HUES48 (cell line): ENCODE data around the gene PLEKHA7.

Experiments used
- H3K27ac ChIP-seq: one replicate; pipeline ENCODE4 v1.7.0; 2013; ENCODE audit warnings: low read depth, low read length, inconsistent platforms
- H3K27me3 ChIP-seq: 2 replicates; pipeline ENCODE4 v1.6.1; 2013; ENCODE audit warnings: mild to moderate bottlenecking, low read length; ENCODE audit not compliant: control insufficient read depth, insufficient read depth
- H3K36me3 ChIP-seq: 2 replicates; pipeline ENCODE4 v1.6.1; 2013; ENCODE audit warnings: low read length; ENCODE audit not compliant: control insufficient read depth, insufficient read depth
- H3K4me1 ChIP-seq: 2 replicates; pipeline ENCODE4 v1.6.1; 2013; ENCODE audit warnings: mild to moderate bottlenecking, low read length; ENCODE audit not compliant: control insufficient read depth, insufficient read depth
- H3K4me3 ChIP-seq: 2 replicates; pipeline ENCODE4 v1.5.1; 2013; ENCODE audit warnings: mild to moderate bottlenecking, low read depth, low read length
- H3K9ac ChIP-seq: 2 replicates; pipeline ENCODE4 v1.6.1; 2013; ENCODE audit warnings: mild to moderate bottlenecking, low read depth, low read length, moderate library complexity
- H3K9me3 ChIP-seq: 2 replicates; pipeline ENCODE4 v1.6.1; 2013; ENCODE audit warnings: low read length; ENCODE audit not compliant: control insufficient read depth, insufficient read depth

The PLEKHA7 gene

GRCh38 chr11:16987205-16987568 is 27.0 kb downstream of the PLEKHA7 start:
- Histone ChIP-seq H3K27ac (no peak overlapping the region), H3K4me1 (peaks cover 30% of the 10 kb centered on the region), H3K27me3 (no peaks in the 10 kb centered on the region), H3K9ac (no peak overlapping the region), H3K36me3 (0 out of 2 replicates have a peak, but pooled peaks cover 3% of the 10 kb centered on the region), H3K4me3 (no peak overlapping the region; the same call in 1 of the 2 replicates), H3K9me3 (no peaks in the 10 kb centered on the region)

GRCh38 chr11:16986434-16987204 is 27.6 kb downstream of the PLEKHA7 start:
- Histone ChIP-seq H3K36me3 (0 out of 2 replicates have a peak, but pooled peaks cover under 1% of the 10 kb centered on the region), H3K27ac (no peak overlapping the region), H3K27me3 (no peaks in the 10 kb centered on the region), H3K4me3 (no peak overlapping the region; the same call in 1 of the 2 replicates), H3K9me3 (no peaks in the 10 kb centered on the region), H3K4me1 (peaks cover 36% of the 10 kb centered on the region), H3K9ac (no peak overlapping the region)

- no peaks in the 10 kb centered on the region for H3K9me3 ChIP-seq
- H3K27ac ChIP-seq = no peak overlapping the region
- H3K4me3 ChIP-seq = no peak overlapping the region
- no peaks in the 10 kb centered on the region for H3K27me3 ChIP-seq
- peaks cover 43% of the 10 kb centered on the region for H3K4me1 ChIP-seq
- H3K9ac ChIP-seq = no peak overlapping the region
- H3K36me3 ChIP-seq = no peaks in the 10 kb centered on the region
Observed at GRCh38 chr11:16985297-16985696, 28.9 kb downstream of the PLEKHA7 start.

- H3K27ac ChIP-seq = no peak overlapping the region
- H3K4me1 ChIP-seq = peaks cover 52% of the 10 kb centered on the region
- no peak overlapping the region for H3K9ac ChIP-seq
- no peaks in the 10 kb centered on the region for H3K27me3 ChIP-seq
- no peaks in the 10 kb centered on the region for H3K36me3 ChIP-seq
- H3K9me3 ChIP-seq = no peaks in the 10 kb centered on the region
- no peak overlapping the region for H3K4me3 ChIP-seq
Observed at GRCh38 chr11:16984229-16984628, 30.0 kb downstream of the PLEKHA7 start.

GRCh38 chr11:16982809-16983208 is 31.4 kb downstream of the PLEKHA7 start:
- no peak overlapping the region for H3K4me3 ChIP-seq
- no peak overlapping the region for H3K27ac ChIP-seq
- no peak overlapping the region for H3K9ac ChIP-seq
- H3K27me3 ChIP-seq = no peaks in the 10 kb centered on the region
- H3K36me3 ChIP-seq = no peaks in the 10 kb centered on the region
- no peaks in the 10 kb centered on the region for H3K9me3 ChIP-seq
- H3K4me1 ChIP-seq = peaks cover 58% of the 10 kb centered on the region

- no peaks in the 10 kb centered on the region for H3K36me3 ChIP-seq
- H3K9ac ChIP-seq = 0 out of 2 replicates have a peak overlapping the region, but pooled peaks have one; percentile 5
- H3K27me3 ChIP-seq = no peaks in the 10 kb centered on the region
- no peak overlapping the region for H3K4me3 ChIP-seq
- H3K9me3 ChIP-seq = no peaks in the 10 kb centered on the region
- H3K27ac ChIP-seq = peak overlapping the region; percentile 51
- H3K4me1 ChIP-seq = peaks cover 58% of the 10 kb centered on the region
Observed at GRCh38 chr11:16982256-16982671, 31.9 kb downstream of the PLEKHA7 start.

GRCh38 chr11:16981651-16982194 is 32.5 kb downstream of the PLEKHA7 start:
- Histone ChIP-seq H3K27ac (peak overlapping the region; percentile 51), H3K27me3 (no peaks in the 10 kb centered on the region), H3K4me3 (no peak overlapping the region), H3K4me1 (peaks cover 56% of the 10 kb centered on the region), H3K36me3 (no peaks in the 10 kb centered on the region), H3K9me3 (no peaks in the 10 kb centered on the region), H3K9ac (0 out of 2 replicates have a peak overlapping the region, but pooled peaks have one; percentile 5)

GRCh38 chr11:16979703-16980622 is 34.3 kb downstream of the PLEKHA7 start:
- H3K36me3 ChIP-seq = no peaks in the 10 kb centered on the region
- peaks cover 49% of the 10 kb centered on the region for H3K4me1 ChIP-seq
- H3K27ac ChIP-seq = no peak overlapping the region

GRCh38 chr11:16977994-16978315 is 36.3 kb downstream of the PLEKHA7 start:
- Histone ChIP-seq H3K4me1 (peaks cover 49% of the 10 kb centered on the region), H3K4me3 (no peak overlapping the region), H3K27me3 (no peaks in the 10 kb centered on the region), H3K36me3 (no peaks in the 10 kb centered on the region), H3K27ac (peak overlapping the region; percentile 75), H3K9me3 (no peaks in the 10 kb centered on the region), H3K9ac (no peak overlapping the region)

More at GRCh38 chr11:16979703-16980622, 34.3 kb downstream of the PLEKHA7 start:
- H3K9ac ChIP-seq = no peak overlapping the region
- no peak overlapping the region for H3K4me3 ChIP-seq
- H3K27me3 ChIP-seq = no peaks in the 10 kb centered on the region
- no peaks in the 10 kb centered on the region for H3K9me3 ChIP-seq

GRCh38 chr11:16977136-16977993 is 36.8 kb downstream of the PLEKHA7 start:
- H3K4me3 ChIP-seq = no peak overlapping the region
- peak overlapping the region; percentile 75 for H3K27ac ChIP-seq
- no peak overlapping the region for H3K9ac ChIP-seq
- H3K27me3 ChIP-seq = no peaks in the 10 kb centered on the region
- H3K4me1 ChIP-seq = peaks cover 48% of the 10 kb centered on the region
- no peaks in the 10 kb centered on the region for H3K9me3 ChIP-seq
- no peaks in the 10 kb centered on the region for H3K36me3 ChIP-seq
